GM12878 (cell line): ENCODE measurements around the gene FANK1. TPM values are rescaled to one million over a fixed set of nuclear protein-coding genes. Genes with fewer than 3 reads are reported as not detected.

Source experiments
- ATAC-seq: fragments of 200-7000 bp; cut with Tn5 transposase; 3 replicates; pipeline ENCODE4 v1.9.1; 2020; ENCODE audit warnings: mild to moderate bottlenecking, moderate library complexity
- BruUV-seq: library from RNA; stranded (reverse); fragments of 400-500 nt; replicated peaks from 2 replicates; lab custom pipeline; 2021; lab: Mats Ljungman, UMichigan
- CTCF ChIA-PET: fragments of 300-600 bp; sonication (Branson Sonifier 250); formaldehyde crosslinking; extraction: SDS; loops from one replicate; lab custom pipeline; 2021; ENCODE audit warnings: inconsistent platforms; lab: Yijun Ruan, JAX
- POLR2A ChIA-PET: fragments of 350-600 bp; formaldehyde crosslinking; extraction: SDS; loops from one replicate; lab custom pipeline; 2021; ENCODE audit warnings: inconsistent platforms; lab: Charles Lee
- RAD21 ChIA-PET: fragments of 300-600 bp; sonication (Branson Sonifier 250); formaldehyde crosslinking; loops from one replicate; lab custom pipeline; 2023; ENCODE audit warnings: antibody characterized with exemption; ENCODE audit not compliant: unreplicated experiment; lab: Charles Lee
- SMC1A ChIA-PET: fragments of 300-600 bp; sonication (Branson Sonifier 250); formaldehyde crosslinking; loops from one replicate; lab custom pipeline; 2023; ENCODE audit not compliant: unreplicated experiment, uncharacterized antibody; lab: Charles Lee
- DNase-seq: peaks from one replicate; pipeline ENCODE4 v3.0.0-alpha.2; 2011; ENCODE audit warnings: low read depth, low spot score
- FAIRE-seq: peaks from 3 replicates; lab custom pipeline; 2011; peaks lifted over from hg19 to GRCh38; lab: Jason Lieb, UNC
- H2AFZ ChIP-seq: 2 replicates; pipeline ENCODE4 v1.6.0; 2011; ENCODE audit warnings: low read depth, low read length, control low read depth; ENCODE audit not compliant: control insufficient read depth
- H3K27ac ChIP-seq: 2 replicates; pipeline ENCODE4 v1.5.1; 2011; ENCODE audit warnings: control low read depth; ENCODE audit not compliant: control insufficient read depth, insufficient read depth
- H3K27me3 ChIP-seq, 2 experiments: replicated peaks in 1 of 2; 2 replicates each; pipeline versions ENCODE4 v1.6.0 to v1.6.1; 2011; ENCODE audit warnings: low read length in 1 of 2; ENCODE audit not compliant: control insufficient read depth in 2 of 2, insufficient read depth in 2 of 2
- H3K36me3 ChIP-seq, 2 experiments: 2 replicates each; pipeline ENCODE4 v1.5.1; 2011; ENCODE audit warnings: low read length in 1 of 2; ENCODE audit not compliant: control insufficient read depth in 2 of 2, insufficient read depth in 2 of 2
- H3K4me1 ChIP-seq: 2 replicates; pipeline ENCODE4 v1.6.1; 2011; ENCODE audit warnings: mild to moderate bottlenecking, low read length, moderate library complexity, mixed read lengths; ENCODE audit not compliant: control insufficient read depth, insufficient read depth
- H3K4me2 ChIP-seq: 2 replicates; pipeline ENCODE4 v1.6.0; 2011; ENCODE audit warnings: control low read depth; ENCODE audit not compliant: control insufficient read depth, insufficient read depth
- H3K4me3 ChIP-seq: fragments of 200-600 bp; sonication (generic); 2 replicates; pipeline ENCODE4 v1.5.1; 2016
- H3K79me2 ChIP-seq: 2 replicates; pipeline ENCODE4 v1.6.0; 2011; ENCODE audit warnings: low read length; ENCODE audit not compliant: control insufficient read depth, insufficient read depth
- H3K9ac ChIP-seq: 2 replicates; pipeline ENCODE4 v1.8.0; 2011; ENCODE audit warnings: low read length, control low read depth, mixed read lengths; ENCODE audit not compliant: control insufficient read depth, insufficient read depth
- H3K9me3 ChIP-seq: replicated peaks from 3 replicates; pipeline ENCODE4 v1.5.1; 2011; ENCODE audit warnings: mild to moderate bottlenecking, low read length; ENCODE audit not compliant: control insufficient read depth, insufficient read depth
- H4K20me1 ChIP-seq: 2 replicates; pipeline ENCODE4 v1.6.0; 2011; ENCODE audit not compliant: control insufficient read depth, insufficient read depth
- BCL11A ChIP-seq: IDR thresholded peaks from 2 replicates; pipeline ENCODE4 v1.6.1; 2011; ENCODE audit warnings: low read depth, low read length
- BMI1 ChIP-seq: fragments of 450-650 bp; IDR thresholded peaks from 2 replicates; pipeline ENCODE4 v1.6.1; 2016; ENCODE audit warnings: mild to moderate bottlenecking, moderate library complexity, borderline replicate concordance
- CHD2 ChIP-seq: IDR thresholded peaks from 2 replicates; pipeline ENCODE4 v1.6.1; 2011; ENCODE audit warnings: low read depth, low read length, improper control_type of control experiment, borderline replicate concordance
- EED ChIP-seq: sonication (generic); IDR thresholded peaks from 2 replicates; pipeline ENCODE4 v1.6.1; 2016; ENCODE audit warnings: antibody characterized with exemption, low read depth
- HCFC1 ChIP-seq: fragments of 150-350 bp; IDR thresholded peaks from 2 replicates; pipeline ENCODE4 v1.6.1; 2014; ENCODE audit warnings: low read length
- JUND ChIP-seq: IDR thresholded peaks from 2 replicates; pipeline ENCODE4 v1.6.1; 2012; ENCODE audit warnings: low read depth, mild to moderate bottlenecking, low read length, improper control_type of control experiment, moderate library complexity
- KAT2A ChIP-seq: conservative IDR thresholded peaks from 2 replicates; pipeline ENCODE4 v1.6.1; 2011; ENCODE audit warnings: low read depth, low read length; ENCODE audit not compliant: control insufficient read depth
- KDM1A ChIP-seq: fragments of 200-600 bp; sonication (generic); IDR thresholded peaks from 2 replicates; pipeline ENCODE4 v1.6.1; 2016; ENCODE audit warnings: borderline replicate concordance
- RFX5 ChIP-seq: IDR thresholded peaks from 2 replicates; pipeline ENCODE4 v1.6.1; 2011; ENCODE audit warnings: low read depth, low read length, improper control_type of control experiment
- TBL1XR1 ChIP-seq: IDR thresholded peaks from 2 replicates; pipeline ENCODE4 v1.6.1; 2012; ENCODE audit warnings: low read depth, low read length, improper control_type of control experiment
- YY1 ChIP-seq: IDR thresholded peaks from 2 replicates; pipeline ENCODE4 v1.6.1; 2011; ENCODE audit warnings: low read depth, mild to moderate bottlenecking, low read length
- WGBS: methylation state at CpG from one replicate; pipeline ENCODE4 v1.1.6; 2016; ENCODE audit warnings: low lambda C conversion rate; ENCODE audit not compliant: insufficient replicate concordance, insufficient coverage; ENCODE audit errors: missing lambda C conversion rate; 5-methylcytosine and 5-hydroxymethylcytosine counted together
- in situ Hi-C: fragments of 300-500 bp; cut with MboI; formaldehyde crosslinking; loops from 9 replicates; pipeline ENCODE4 v1.14.3; 2018; ENCODE audit warnings: mixed read lengths
- intact Hi-C: fragments of 100-400 bp; cut with micrococcal nuclease; formaldehyde crosslinking; loops from one replicate; pipeline ENCODE4 v1.14.2; 2022; ENCODE audit not compliant: unreplicated experiment
- polyA plus RNA-seq, 11 experiments: library from polyadenylated mRNA; depleted of rRNA in 4 of 11; unstranded in 6 of 11; stranded (reverse) in 5 of 11; fragments of >200 nt; fragmentation: Nextera tagmentation in 4 of 11; fragmentation: Illumina TruSeq in 1 of 11; extraction: Ambion mirVana in 4 of 11; extraction: Trizol in 1 of 11; gene quantifications; 1 replicate in 1 of 11; 2 replicates in 10 of 11; pipeline versions ENCODE4 v1.2.1 to v1.2.3, GENCODE V29; 2011 to 2016; ENCODE audit warnings: inconsistent platforms in 2 of 11, missing spikeins in 2 of 11, low read depth in 1 of 11
- total RNA-seq, 4 experiments: library from RNA; depleted of rRNA in 3 of 4; stranded (reverse); fragments of >200 nt in 3 of 4; fragmentation: Illumina TruSeq in 1 of 4; extraction: Trizol in 1 of 4; gene quantifications; 2 replicates each; pipeline versions ENCODE4 v1.2.1 to v1.2.3, GENCODE V29; 2013 to 2021
- TF ChIP-seq, protein P1 (sequence below): fragments of 450-650 bp; formaldehyde crosslinking; IDR thresholded peaks from 2 replicates; pipeline ENCODE4 v1.4.0; 2020; ENCODE audit warnings: mild to moderate bottlenecking, moderate library complexity
- TF ChIP-seq, protein P2 (sequence below): fragments of 450-650 bp; IDR thresholded peaks from 2 replicates; pipeline ENCODE4 v1.6.1; 2017; ENCODE audit warnings: mild to moderate bottlenecking
- TF ChIP-seq, protein P3 (sequence below): IDR thresholded peaks from 2 replicates; pipeline ENCODE4 v1.6.1; 2011; ENCODE audit warnings: borderline replicate concordance, low read depth, mild to moderate bottlenecking, moderate library complexity, low read length; ENCODE audit not compliant: insufficient read depth, poor library complexity, severe bottlenecking

The FANK1 gene
- total and polyA plus RNA-seq, 10 of the 15 experiments (the other 5 are each of a cell fraction or from before 2014, with no cell fraction given), result 0.07 to 0.16 (median 0.13) TPM; not detected in 6

DNA sequence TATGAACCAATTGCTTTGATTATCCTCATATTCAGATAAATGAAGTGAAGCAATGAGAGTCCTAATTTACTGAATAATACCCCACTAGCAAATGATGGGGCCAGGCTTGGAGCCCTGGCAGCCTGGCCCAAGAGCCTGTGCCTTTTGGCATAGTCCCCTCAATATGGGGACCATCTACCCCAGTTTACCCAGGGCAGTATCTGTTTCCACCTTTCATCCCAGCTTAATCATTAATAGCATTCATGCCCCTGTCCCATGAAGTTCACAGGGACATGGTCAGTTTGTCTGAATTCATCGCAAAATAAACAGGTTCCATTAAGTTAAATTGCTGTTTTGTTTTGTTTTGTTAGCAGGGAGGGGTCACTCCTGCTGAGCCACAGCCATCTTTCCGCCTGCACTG lies 47.5 kb upstream of the FANK1 start (continued):
- TF ChIP-seq, protein P1, sequence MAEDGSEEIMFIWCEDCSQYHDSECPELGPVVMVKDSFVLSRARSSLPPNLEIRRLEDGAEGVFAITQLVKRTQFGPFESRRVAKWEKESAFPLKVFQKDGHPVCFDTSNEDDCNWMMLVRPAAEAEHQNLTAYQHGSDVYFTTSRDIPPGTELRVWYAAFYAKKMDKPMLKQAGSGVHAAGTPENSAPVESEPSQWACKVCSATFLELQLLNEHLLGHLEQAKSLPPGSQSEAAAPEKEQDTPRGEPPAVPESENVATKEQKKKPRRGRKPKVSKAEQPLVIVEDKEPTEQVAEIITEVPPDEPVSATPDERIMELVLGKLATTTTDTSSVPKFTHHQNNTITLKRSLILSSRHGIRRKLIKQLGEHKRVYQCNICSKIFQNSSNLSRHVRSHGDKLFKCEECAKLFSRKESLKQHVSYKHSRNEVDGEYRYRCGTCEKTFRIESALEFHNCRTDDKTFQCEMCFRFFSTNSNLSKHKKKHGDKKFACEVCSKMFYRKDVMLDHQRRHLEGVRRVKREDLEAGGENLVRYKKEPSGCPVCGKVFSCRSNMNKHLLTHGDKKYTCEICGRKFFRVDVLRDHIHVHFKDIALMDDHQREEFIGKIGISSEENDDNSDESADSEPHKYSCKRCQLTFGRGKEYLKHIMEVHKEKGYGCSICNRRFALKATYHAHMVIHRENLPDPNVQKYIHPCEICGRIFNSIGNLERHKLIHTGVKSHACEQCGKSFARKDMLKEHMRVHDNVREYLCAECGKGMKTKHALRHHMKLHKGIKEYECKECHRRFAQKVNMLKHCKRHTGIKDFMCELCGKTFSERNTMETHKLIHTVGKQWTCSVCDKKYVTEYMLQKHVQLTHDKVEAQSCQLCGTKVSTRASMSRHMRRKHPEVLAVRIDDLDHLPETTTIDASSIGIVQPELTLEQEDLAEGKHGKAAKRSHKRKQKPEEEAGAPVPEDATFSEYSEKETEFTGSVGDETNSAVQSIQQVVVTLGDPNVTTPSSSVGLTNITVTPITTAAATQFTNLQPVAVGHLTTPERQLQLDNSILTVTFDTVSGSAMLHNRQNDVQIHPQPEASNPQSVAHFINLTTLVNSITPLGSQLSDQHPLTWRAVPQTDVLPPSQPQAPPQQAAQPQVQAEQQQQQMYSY (CRISPR knock-in tag), result no peak

DNA sequence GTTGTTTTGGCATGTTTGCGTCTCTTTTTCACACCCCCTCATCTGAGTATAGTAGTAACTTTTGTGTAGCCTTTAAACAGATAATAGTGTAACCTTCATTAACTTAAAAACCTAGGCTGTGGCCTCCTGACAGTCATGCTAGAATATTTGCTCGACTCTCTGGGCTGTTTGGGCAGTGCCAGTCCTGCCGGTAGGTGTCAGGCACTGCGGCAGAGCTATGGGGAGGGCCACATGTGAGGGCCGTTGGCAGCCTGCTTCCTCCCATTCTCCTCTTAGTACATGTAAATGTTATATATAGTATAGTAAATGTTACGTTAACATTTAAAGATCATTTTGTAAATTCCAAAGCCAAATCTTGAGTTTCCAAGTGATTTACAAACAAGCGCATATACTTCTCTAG lies 46.9 kb upstream of the FANK1 start:
- FAIRE-seq (no peak), ATAC-seq (no peak), DNase-seq (no peak)
- Histone ChIP-seq H3K36me3 (peaks cover 0 to 2% of the 10 kb centered on the region in 2 experiments; a peak in 2 of 4 replicates), H3K4me3 (no peak overlapping the region), H3K27me3 (no peaks in the 10 kb centered on the region), H3K9me3 (no peaks in the 10 kb centered on the region), H3K9ac (no peak overlapping the region), H2AFZ (no peak overlapping the region), H3K27ac (no peak overlapping the region), H3K79me2 (no peaks in the 10 kb centered on the region), H3K4me2 (no peak overlapping the region), H4K20me1 (no peaks in the 10 kb centered on the region), H3K4me1 (no peaks in the 10 kb centered on the region)
- SMC1A ChIA-PET, result no interaction called here
- POLR2A ChIA-PET, result interaction anchor here (0.7 kb wide), 1 partner anchor 42 kb away, joined by 4 read pairs; no protein-coding TSS in a partner anchor
- BruUV-seq, result no TSS peak
- in situ Hi-C loops (no loop called here), intact Hi-C loops (no loop called here)
- CTCF ChIA-PET, result no interaction called here
- RAD21 ChIA-PET, result no interaction called here
- TF ChIP-seq JUND (no peak), KDM1A (no peak), EED (no peak), BMI1 (no peak), CHD2 (no peak), TBL1XR1 (no peak), HCFC1 (no peak), YY1 (no peak), KAT2A (no peak), RFX5 (no peak), BCL11A (no peak)
- TF ChIP-seq, protein P2, sequence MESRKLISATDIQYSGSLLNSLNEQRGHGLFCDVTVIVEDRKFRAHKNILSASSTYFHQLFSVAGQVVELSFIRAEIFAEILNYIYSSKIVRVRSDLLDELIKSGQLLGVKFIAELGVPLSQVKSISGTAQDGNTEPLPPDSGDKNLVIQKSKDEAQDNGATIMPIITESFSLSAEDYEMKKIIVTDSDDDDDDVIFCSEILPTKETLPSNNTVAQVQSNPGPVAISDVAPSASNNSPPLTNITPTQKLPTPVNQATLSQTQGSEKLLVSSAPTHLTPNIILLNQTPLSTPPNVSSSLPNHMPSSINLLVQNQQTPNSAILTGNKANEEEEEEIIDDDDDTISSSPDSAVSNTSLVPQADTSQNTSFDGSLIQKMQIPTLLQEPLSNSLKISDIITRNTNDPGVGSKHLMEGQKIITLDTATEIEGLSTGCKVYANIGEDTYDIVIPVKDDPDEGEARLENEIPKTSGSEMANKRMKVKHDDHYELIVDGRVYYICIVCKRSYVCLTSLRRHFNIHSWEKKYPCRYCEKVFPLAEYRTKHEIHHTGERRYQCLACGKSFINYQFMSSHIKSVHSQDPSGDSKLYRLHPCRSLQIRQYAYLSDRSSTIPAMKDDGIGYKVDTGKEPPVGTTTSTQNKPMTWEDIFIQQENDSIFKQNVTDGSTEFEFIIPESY, result no peak
- TF ChIP-seq, protein P3, sequence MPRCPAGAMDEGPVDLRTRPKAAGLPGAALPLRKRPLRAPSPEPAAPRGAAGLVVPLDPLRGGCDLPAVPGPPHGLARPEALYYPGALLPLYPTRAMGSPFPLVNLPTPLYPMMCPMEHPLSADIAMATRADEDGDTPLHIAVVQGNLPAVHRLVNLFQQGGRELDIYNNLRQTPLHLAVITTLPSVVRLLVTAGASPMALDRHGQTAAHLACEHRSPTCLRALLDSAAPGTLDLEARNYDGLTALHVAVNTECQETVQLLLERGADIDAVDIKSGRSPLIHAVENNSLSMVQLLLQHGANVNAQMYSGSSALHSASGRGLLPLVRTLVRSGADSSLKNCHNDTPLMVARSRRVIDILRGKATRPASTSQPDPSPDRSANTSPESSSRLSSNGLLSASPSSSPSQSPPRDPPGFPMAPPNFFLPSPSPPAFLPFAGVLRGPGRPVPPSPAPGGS, result no peak
- WGBS, result 92% methylated on average over 7 of the region's 7 CpGs
